Occipital lobe (tissue), 2 donors: ENCODE data around the gene MYOM3. TPM values are rescaled to one million over a fixed set of nuclear protein-coding genes. Genes with fewer than 3 reads are reported as not detected.

Source experiments
- DNase-seq: peaks from one replicate; lab custom pipeline; 2025; lab: John Stamatoyannopoulos, UW
- total RNA-seq: library from RNA; depleted of rRNA; stranded (reverse); fragments of >200 nt; gene quantifications from one replicate; pipeline ENCODE4 v1.2.3, GENCODE V29; 2014

The MYOM3 gene
- total RNA-seq, 1 donor from 2014 or later = under 0.01 TPM

GRCh38 chr1:24138476-24139221, 26.7 kb upstream of the MYOM3 start:
- no peak for DNase-seq

- no peak for DNase-seq
These were observed 25.1 kb upstream of the MYOM3 start for GRCh38 chr1:24136956-24137539.

GRCh38 chr1:24134376-24134775, 22.4 kb upstream of the MYOM3 start:
- DNase-seq = no peak

GRCh38 chr1:24133819-24134218, 21.9 kb upstream of the MYOM3 start:
- DNase-seq = no peak

GRCh38 chr1:24130385-24130784, 18.4 kb upstream of the MYOM3 start:
- no peak for DNase-seq

- no peak for DNase-seq
These were observed 15.9 kb upstream of the MYOM3 start for GRCh38 chr1:24127801-24128363.

- DNase-seq = no peak
These were observed 15.3 kb upstream of the MYOM3 start for GRCh38 chr1:24127134-24127800.

- no peak for DNase-seq
These were observed 14.7 kb upstream of the MYOM3 start for GRCh38 chr1:24126672-24127023.

- DNase-seq = no peak
These were observed 14.2 kb upstream of the MYOM3 start for GRCh38 chr1:24126018-24126671.

GRCh38 chr1:24125456-24125855, 13.5 kb upstream of the MYOM3 start:
- DNase-seq = no peak

- DNase-seq = no peak
These were observed 13.0 kb upstream of the MYOM3 start for GRCh38 chr1:24124980-24125379.

- no peak for DNase-seq
These were observed 11.7 kb upstream of the MYOM3 start for GRCh38 chr1:24123611-24124010.

- no peak for DNase-seq
These were observed 10.8 kb upstream of the MYOM3 start for GRCh38 chr1:24122776-24123175.

- DNase-seq = no peak
These were observed 9.5 kb upstream of the MYOM3 start for GRCh38 chr1:24121406-24121805.

- DNase-seq = no peak
These were observed 9.0 kb upstream of the MYOM3 start for GRCh38 chr1:24120965-24121364.

- no peak for DNase-seq
These were observed 8.2 kb upstream of the MYOM3 start for GRCh38 chr1:24119859-24120756.

- DNase-seq = no peak
These were observed 7.5 kb upstream of the MYOM3 start for GRCh38 chr1:24119489-24119858.

- no peak for DNase-seq
These were observed 6.7 kb upstream of the MYOM3 start for GRCh38 chr1:24118410-24119242.

GRCh38 chr1:24117722-24118409, 5.9 kb upstream of the MYOM3 start:
- no peak for DNase-seq

GRCh38 chr1:24117132-24117531, 5.2 kb upstream of the MYOM3 start:
- DNase-seq = no peak
